8988T (cell line): Measurements from ENCODE around the gene OR13G1.
"Not testable (repeated sequence)": the region's sequence is repeated elsewhere in the genome, so short reads cannot be mapped to it uniquely, and the experiment has no call there.

ENCODE experiments used
- DNase-seq: peaks from one replicate; pipeline ENCODE4 v3.0.0; 2011

Gene OR13G1, protein sequence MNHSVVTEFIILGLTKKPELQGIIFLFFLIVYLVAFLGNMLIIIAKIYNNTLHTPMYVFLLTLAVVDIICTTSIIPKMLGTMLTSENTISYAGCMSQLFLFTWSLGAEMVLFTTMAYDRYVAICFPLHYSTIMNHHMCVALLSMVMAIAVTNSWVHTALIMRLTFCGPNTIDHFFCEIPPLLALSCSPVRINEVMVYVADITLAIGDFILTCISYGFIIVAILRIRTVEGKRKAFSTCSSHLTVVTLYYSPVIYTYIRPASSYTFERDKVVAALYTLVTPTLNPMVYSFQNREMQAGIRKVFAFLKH

DNA sequence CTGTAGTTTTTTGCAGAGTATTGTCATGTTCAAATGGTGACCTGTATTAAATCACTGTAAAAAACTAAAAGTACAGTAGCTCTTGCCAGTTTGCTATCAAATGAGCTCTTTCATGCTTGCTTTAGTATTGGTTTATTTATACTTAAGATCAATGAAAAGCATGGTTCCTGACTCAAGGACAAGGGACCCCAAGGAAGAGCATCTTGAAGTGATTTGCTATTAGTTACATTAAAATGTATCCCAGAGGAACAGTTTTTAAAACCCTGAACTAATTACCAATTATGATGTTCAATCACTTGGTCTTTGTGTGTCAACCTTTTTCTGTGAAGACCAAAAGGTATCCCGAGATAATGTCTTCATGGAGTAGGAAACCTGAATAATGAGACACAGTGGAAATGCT, at the start of gene OR13G1:
Gene OR13G1, minus strand, starts transcription at position 101 of the 400 bp plus-strand sequence. CDS start 6,698 bp downstream, outside the sequence.
- no peak for DNase-seq

DNA sequence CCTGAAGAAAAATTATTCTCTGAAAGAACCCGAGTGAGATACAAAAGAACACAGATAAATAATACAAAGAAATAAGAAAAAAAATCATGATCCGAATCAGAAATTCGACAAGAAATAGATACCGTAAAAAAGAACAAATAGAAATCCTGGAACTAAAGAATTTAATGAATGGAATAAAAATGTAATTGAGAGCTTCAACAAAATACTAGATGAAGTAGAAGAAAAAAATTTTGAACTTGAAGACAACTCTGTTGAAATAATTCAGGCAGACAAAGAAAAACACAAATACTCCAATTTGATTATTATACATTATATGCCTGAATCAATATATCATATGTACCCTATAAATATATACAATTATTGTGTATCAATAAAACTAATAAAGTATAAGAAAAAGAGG, 41.7 kb upstream of the OR13G1 start:
- no peak for DNase-seq

DNA sequence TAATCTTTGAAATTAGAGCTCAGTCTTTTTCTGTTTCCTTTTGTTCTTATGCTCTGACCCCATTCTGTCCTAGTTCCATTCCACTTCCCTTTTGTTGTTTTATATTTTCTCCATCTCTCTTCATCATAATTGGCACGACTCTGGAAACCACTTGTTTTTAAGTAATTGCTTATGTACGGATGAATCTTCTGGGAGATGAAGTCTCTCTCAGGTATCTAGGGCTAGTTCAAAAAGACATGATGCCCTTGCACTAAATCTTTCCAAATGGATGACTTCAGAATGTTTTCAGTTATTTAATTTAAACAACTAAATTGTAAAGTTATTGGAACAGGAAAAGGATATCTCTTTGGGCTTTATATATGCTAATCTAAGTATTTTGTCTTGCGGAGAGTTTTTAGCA, 37.0 kb upstream of the OR13G1 start, which contains the start of gene OR6F1:
Gene OR6F1, minus strand, starts transcription at position 101 of the 400 bp plus-strand sequence. CDS start 3,891 bp downstream, outside the sequence.
- DNase-seq, result no peak

DNA sequence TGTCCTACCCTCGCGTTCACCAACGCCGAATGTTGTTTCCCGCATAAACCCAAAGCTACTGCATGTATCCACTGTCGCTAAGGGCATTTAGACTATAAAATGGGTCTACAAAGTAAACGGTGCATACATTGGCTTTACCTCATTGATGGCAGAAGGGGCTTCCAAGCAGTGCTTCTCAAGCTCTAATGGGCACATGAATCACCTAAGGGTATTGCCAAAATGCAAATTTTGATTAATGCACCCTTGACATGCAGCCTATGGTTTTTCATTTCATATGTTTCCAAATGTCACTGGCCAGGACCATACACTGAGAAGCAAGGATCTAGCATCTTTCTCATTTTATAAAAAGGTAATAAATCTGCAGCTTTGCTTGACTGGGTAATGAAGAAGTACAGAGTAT, 34.2 kb upstream of the OR13G1 start:
- no peak for DNase-seq

DNA sequence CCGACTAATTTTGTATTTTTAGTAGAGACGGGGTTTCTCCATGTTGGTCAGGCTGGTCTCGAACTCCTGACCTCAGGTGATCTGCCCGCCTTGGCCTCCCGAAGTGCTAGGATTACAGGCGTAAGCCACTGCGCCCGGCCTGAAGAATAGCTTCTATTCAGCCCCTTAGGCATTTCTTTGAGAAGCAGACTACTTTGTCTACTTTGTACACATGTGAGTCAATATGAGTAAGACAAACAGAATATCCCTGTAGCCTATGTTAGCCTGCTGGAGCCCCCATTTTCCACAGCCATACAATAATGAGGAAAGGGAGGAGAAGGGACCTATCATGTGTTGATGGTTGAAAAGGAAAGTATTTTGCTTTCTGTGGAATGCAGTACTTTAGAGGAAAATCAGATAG, 31.1 kb upstream of the OR13G1 start:
- DNase-seq, result not testable (repeated sequence)

DNA sequence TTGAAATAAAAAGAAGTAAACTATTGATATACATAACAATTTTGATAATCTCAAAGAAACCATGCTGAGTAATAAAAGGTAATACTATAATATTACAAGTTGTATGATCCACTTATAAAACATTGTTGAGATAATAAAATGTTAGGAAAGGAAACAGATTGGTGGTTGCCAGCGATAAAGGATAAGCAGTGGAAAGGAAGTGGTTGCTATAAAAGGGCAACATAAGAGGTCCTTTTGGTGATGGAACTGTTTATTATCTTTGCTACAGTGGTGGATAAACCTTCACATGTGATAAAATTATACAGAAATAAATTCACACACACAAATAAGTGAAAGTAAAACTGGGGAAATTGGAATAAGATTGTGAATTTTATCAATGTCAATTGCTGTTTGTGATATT, 21.8 kb upstream of the OR13G1 start:
- no peak for DNase-seq

DNA sequence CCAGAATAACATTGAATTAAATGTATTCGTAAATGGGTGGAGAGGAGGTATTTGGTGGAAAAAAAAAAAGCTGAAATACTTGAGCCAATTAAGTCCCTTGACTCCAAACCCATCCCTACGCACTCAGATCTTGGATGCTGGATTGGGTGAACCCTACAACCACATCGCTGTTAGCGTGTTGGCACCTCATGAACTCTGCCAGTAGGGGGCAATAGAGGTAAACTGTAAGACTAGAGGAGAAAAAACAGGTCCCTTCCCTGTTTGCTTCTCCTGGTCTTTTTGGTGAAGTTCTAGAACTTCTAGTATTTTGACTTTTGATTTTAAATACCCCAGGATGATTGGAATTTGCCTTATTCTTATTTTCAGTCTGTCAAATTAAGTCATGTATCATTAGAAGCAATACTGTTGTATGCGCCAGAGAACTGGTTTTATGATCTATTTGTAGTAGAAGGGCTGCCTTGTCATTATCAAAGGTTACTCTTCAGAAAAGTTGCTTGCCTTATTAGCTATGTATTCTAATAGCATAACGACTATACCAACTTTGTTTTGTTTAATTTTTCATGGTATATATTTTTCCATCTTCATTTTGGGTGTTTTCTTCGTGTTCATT, 1.9 kb upstream of the OR13G1 start:
- DNase-seq, result no peak

DNA sequence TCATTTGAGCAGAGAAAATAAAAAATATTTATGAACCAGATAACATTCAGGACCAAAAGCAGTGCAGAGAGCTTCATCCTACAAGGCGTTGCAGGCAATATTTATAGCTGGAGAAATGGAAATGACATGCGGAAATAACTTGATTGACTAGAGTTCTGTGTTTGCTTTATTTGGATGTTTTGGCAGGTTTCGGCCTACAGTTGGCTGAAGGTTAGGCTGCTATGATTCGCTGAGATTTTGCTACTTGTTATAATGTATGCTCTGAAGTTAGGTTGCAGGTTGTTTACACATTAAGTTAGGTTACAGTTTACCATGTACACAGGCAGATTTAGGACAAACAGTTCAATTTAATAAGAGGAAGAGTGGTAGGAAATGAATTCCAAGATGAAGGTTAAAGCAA, 632 bp upstream of the OR13G1 start:
- no peak for DNase-seq

DNA sequence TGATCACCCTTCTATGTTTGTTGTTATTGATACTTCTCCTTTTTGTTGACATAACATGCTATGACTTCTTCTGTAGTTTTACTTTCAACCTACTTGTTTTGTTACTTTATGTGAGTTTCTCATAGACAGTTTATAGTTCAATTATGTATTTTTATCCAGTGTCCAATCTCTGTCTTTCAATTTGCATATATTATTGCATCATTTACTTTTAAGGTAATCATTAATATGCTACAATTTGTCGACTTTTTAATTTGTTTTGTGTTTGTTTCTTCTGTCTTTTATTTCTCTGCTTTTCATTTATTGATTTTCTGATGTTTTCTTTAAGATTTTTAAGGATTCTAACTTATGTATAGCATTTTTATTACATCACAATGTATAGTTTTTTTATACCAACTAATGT, 10.3 kb downstream of the OR13G1 start:
- DNase-seq, result no peak

DNA sequence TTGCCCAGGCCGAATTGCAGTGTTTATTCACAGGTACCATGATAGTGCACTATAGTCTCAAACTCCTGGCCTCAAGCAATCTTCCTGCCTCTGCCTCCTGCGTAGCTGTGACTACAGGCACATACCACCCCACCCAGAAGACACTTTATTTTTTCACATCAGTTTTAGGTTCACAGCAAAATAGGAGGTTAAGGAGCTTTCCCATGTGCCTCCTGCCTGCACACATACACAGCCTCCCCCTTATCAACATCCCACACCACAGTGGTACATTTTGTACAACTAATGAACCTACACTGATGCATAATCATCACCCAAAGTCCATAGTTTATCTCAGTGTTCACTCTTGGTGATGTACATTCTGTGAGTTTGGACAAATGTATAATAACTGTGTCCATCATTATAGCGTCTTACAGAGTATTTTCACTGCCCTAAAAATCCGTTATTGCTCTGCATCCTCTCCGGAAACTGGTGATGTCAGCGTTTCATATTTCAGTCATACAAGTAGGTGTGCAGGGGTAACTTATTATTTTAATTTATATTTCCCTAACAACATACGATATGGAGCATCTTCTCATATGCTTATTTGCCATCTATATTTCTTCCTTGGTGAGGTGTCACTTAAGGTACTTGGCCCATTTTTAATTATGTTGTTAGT, 23.2 kb downstream of the OR13G1 start:
- no peak for DNase-seq

DNA sequence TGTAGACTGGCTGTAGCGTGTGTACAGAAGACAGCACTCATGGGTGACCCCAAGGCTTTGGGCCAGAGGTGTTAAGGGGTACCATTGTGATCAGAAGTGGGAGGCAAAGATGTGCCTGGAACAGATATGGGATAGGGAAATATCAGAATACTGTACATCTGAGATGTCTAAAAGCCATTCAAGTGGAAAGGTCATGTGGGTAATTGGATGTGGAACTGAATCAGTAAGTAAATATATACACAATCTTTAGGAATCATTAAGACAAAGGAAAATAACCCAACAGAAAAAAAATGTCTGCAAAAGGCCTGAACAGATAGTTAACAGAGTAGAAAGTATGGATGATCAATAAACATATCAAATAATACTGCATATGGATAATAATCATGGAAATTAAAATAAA, 26.5 kb downstream of the OR13G1 start:
- no peak for DNase-seq

DNA sequence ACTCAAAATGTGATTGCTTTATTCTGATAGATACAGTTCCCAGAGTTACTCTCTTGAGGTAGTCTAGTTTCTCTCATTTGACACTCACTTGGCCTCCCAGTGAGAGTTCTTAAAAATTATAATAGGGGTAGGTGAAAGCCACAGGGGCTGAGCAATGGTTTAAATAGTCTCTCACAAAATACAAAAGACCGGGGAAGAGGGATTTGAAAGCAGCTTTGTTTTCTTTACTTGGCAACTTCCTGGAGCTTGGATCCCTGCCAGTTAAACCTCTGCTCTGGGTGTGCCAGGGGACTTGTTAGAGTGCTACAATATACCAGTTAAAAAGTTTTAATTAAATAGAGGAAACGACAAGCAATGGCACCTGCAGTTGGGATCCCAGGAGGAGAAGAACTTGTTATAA, 31.7 kb downstream of the OR13G1 start:
- no peak for DNase-seq

DNA sequence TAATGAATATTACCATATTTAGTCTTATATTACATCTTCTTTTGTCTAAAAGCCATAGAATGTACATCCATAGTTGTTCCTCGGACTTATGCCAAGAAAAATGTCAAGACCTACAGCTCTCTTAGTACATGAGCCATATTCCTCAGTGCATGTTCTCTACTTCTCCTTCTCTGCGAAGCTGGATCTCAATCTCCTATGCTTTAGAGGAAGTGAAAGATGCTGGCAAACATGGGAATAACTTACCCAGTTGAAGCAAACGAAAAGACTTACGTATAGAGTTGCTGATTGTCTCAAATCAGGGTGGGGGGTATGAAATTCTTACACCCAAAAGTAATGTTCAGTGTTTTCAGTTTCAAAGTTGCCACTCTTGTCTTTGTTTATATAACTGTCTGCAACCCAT, 32.7 kb downstream of the OR13G1 start:
- DNase-seq, result no peak

DNA sequence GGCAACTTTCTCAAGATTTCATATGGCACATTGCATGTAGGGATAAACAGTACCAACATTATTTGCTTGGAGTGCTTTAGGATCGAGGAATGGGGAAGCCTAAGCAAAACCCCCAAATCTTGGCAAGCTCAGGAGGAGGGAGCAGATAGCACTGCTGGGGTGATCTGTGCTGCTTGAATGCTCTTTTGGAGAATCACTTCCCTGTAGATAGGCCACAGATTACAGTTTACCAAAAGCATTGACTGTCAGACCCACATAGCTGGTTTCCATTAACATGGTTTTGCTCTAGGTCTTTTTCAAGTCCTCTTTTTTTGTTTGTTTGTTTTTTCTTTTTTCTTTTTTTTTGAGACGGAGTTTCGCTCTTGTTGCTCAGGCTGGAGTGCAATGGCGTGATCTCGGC, 36.8 kb downstream of the OR13G1 start:
- DNase-seq, result no peak

DNA sequence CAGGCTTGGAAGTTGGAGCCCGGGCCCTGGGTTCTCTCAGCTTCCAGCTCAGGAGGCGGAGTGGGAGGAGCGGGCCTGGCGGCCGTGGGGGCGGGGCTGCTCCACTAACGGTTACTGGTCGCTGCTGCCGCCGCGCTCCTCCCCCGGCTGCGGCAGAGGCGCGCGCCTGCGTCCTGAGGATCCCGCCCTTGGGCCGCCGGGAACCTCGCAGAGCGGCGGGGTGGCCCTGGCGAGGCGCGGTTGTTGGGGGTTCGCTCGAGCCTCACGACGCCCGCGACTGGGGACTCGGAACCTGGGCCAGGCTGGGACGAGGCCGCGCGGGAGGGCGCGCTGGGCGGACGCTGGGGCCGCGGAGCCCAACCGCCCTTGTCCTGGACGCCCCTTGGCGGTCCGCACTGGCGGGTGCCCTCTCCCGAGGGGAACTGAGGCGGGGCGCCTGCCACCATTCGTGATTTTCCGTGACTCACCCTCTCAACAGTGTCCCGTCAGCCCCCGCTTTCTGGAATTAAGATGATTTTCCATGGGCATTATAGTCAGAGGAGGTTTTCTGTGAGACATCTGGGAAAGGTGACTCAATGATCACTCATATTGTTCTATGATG, 40.1 kb downstream of the OR13G1 start:
- no peak for DNase-seq

DNA sequence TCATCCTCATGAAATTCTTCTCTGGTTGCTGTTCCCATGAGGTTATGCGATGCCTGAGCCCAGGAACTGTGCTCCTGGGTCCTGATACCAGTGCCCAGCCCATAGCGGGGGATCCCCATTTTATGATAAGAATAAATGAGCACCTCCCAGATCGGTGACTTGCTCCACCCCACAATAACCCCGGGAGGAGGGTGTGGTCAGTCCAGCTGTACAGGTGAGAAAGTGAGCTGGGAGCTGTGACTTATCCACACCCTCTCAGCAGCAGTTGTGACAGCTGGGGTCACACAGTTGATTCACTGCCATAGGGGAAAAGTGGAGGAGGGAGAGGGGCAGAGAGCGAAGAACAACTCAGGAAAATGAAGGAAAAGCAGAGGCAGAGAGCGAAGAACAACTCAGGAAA, 40.8 kb downstream of the OR13G1 start:
- DNase-seq, result no peak

DNA sequence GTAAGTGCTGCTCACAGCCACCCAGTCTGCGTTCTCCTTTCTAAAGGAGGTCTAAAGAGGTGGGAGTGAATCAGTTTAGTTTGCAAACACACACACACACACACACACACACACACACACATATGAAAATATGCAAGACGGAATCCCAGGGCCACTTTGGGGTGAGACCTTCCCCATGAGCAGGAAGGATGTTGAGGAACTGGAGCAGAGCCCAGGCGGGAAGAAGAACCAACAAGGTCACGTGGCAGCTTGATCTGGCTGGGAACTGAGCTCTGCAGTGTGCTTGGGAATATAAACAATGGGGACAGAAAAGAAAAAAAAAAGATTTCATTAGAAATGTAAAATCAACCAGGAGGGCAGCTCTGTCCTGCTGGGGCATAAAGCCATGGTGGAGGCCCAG, 41.5 kb downstream of the OR13G1 start:
- DNase-seq, result no peak

DNA sequence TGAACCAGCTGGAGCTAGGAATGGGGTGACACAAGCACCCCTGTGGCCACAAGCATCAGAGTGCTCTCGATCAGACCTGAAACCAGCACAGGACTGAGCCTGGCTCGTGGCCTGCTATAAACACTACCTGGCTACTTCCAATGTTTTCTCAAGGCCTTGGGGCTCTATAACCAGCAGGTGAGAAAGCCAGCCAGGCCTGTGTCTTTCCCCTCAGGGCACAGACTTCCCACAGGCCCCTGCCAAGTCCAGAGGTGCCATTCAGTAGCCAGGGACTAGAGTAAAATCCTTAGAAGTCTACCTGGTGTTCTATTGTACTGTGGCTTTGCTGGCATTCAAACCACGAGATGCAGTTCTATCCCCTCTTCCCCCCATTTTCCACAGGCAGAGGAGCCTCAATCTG, 51.6 kb downstream of the OR13G1 start:
- no peak for DNase-seq
